ENCODE results near the gene OSBPL10. TPM values are rescaled to one million over a fixed set of nuclear protein-coding genes. Genes with fewer than 3 reads are reported as not detected.

Gene OSBPL10
- total RNA-seq, 1 donor from 2014 or later, result 8.4 TPM

- Histone ChIP-seq H3K36me3 (no peaks in the 10 kb centered on the region), H3K4me3 (no peak overlapping the region), H3K9ac (no peak overlapping the region), H3K9me3 (ENCODE audit: low read depth) (no peaks in the 10 kb centered on the region), H3F3A (ENCODE audit: low read depth) (peaks cover 14% of the 10 kb centered on the region), H2AFZ (replicated peaks) (no peak overlapping the region), H4K20me1 (ENCODE audit: low read depth) (no peaks in the 10 kb centered on the region), H3K79me2 (ENCODE audit: low read depth) (no peaks in the 10 kb centered on the region), H3K27ac (no peak overlapping the region), H3K27me3 (no peaks in the 10 kb centered on the region), H3K4me1 (peaks cover 18% of the 10 kb centered on the region), H3K4me2 (no peak overlapping the region)
- Mint-ChIP-seq H3K9me3 (no peaks in the 10 kb centered on the region), H3K4me1 (peaks cover 14% of the 10 kb centered on the region), H3K27ac (peak overlapping the region; percentile 21), H3K4me3 (no peak overlapping the region), H3K27me3 (ENCODE audit: insufficient read depth, low read depth) (peaks cover 3% of the 10 kb centered on the region), H3K36me3 (no peaks in the 10 kb centered on the region)
- DNase-seq (ENCODE audit: low spot score), result no peak
- TF ChIP-seq CTCF (IDR thresholded peaks at IDR 0.05) (no peak), EZH2phosphoT487 (IDR thresholded peaks at IDR 0.05) (no peak), EZH2 (IDR thresholded peaks at IDR 0.05) (no peak)
Measured at GRCh38 chr3:32002561-32003368, 21.7 kb upstream of the OSBPL10 start.

GRCh38 chr3:32000877-32001276, 19.8 kb upstream of the OSBPL10 start:
- H3K27ac Mint-ChIP-seq, result no peak overlapping the region
- H3F3A ChIP-seq (ENCODE audit: low read depth), result peaks cover 14% of the 10 kb centered on the region
- no peak for DNase-seq (ENCODE audit: low spot score)

GRCh38 chr3:31999907-32000439, 18.9 kb upstream of the OSBPL10 start:
- Histone ChIP-seq H3K9ac (no peak overlapping the region), H3K9me3 (ENCODE audit: low read depth) (no peaks in the 10 kb centered on the region), H3K4me3 (no peak overlapping the region), H3K4me2 (no peak overlapping the region), H4K20me1 (ENCODE audit: low read depth) (no peaks in the 10 kb centered on the region), H3K27me3 (no peaks in the 10 kb centered on the region), H3K4me1 (peaks cover 18% of the 10 kb centered on the region), H3K79me2 (ENCODE audit: low read depth) (no peaks in the 10 kb centered on the region), H2AFZ (replicated peaks) (no peak overlapping the region), H3K27ac (no peak overlapping the region), H3F3A (ENCODE audit: low read depth) (peaks cover 14% of the 10 kb centered on the region), H3K36me3 (no peaks in the 10 kb centered on the region)
- peaks cover 4% of the 10 kb centered on the region for H3K9me3 Mint-ChIP-seq
- no peak for DNase-seq (ENCODE audit: low spot score)
- H3K36me3 Mint-ChIP-seq, result no peaks in the 10 kb centered on the region
- peaks cover 14% of the 10 kb centered on the region for H3K4me1 Mint-ChIP-seq
- H3K4me3 Mint-ChIP-seq, result no peak overlapping the region
- peaks cover 5% of the 10 kb centered on the region for H3K27me3 Mint-ChIP-seq (ENCODE audit: insufficient read depth, low read depth)
- TF ChIP-seq EZH2 (IDR thresholded peaks at IDR 0.05) (no peak), CTCF (IDR thresholded peaks at IDR 0.05) (no peak), EZH2phosphoT487 (IDR thresholded peaks at IDR 0.05) (no peak)
- H3K27ac Mint-ChIP-seq, result no peak overlapping the region

More at GRCh38 chr3:32000877-32001276, 19.8 kb upstream of the OSBPL10 start:
- no peak overlapping the region for H2AFZ ChIP-seq (replicated peaks)
- no peak overlapping the region for H3K27ac ChIP-seq
- TF ChIP-seq EZH2phosphoT487 (IDR thresholded peaks at IDR 0.05) (no peak), EZH2 (IDR thresholded peaks at IDR 0.05) (no peak), CTCF (IDR thresholded peaks at IDR 0.05) (no peak)
- H3K4me3 Mint-ChIP-seq, result no peak overlapping the region
- H3K4me1 Mint-ChIP-seq, result peaks cover 14% of the 10 kb centered on the region
- no peak overlapping the region for H3K4me3 ChIP-seq
- no peaks in the 10 kb centered on the region for H3K9me3 ChIP-seq (ENCODE audit: low read depth)
- no peaks in the 10 kb centered on the region for H3K36me3 ChIP-seq
- H4K20me1 ChIP-seq (ENCODE audit: low read depth), result no peaks in the 10 kb centered on the region
- H3K79me2 ChIP-seq (ENCODE audit: low read depth), result no peaks in the 10 kb centered on the region
- H3K4me1 ChIP-seq, result peaks cover 18% of the 10 kb centered on the region
- peaks cover 2% of the 10 kb centered on the region for H3K9me3 Mint-ChIP-seq
- no peaks in the 10 kb centered on the region for H3K27me3 ChIP-seq
- H3K9ac ChIP-seq, result no peak overlapping the region
- H3K36me3 Mint-ChIP-seq, result no peaks in the 10 kb centered on the region
- peaks cover 5% of the 10 kb centered on the region for H3K27me3 Mint-ChIP-seq (ENCODE audit: insufficient read depth, low read depth)
- H3K4me2 ChIP-seq, result no peak overlapping the region

Measured in neural progenitor cell (in vitro differentiated cells).